Chondrocyte (in vitro differentiated cells): ENCODE results near the gene F5. TPM values are rescaled to one million over a fixed set of nuclear protein-coding genes. Genes with fewer than 3 reads are reported as not detected.

Experiments used
- DNase-seq: peaks from one replicate; pipeline ENCODE4 v3.0.0; 2021; ENCODE audit warnings: mixed read lengths, low spot score
- H3K27ac Mint-ChIP-seq: one replicate; pipeline ENCODE4 v1.8.0; 2021; ENCODE audit warnings: mild to moderate bottlenecking, moderate library complexity, mixed read lengths; ENCODE audit not compliant: unreplicated experiment
- H3K27me3 Mint-ChIP-seq: 2 replicates; pipeline ENCODE4 v1.8.0; 2021; ENCODE audit warnings: low read depth, mixed read lengths
- H3K36me3 Mint-ChIP-seq: 2 replicates; pipeline ENCODE4 v1.8.0; 2021; ENCODE audit warnings: low read depth, mixed read lengths
- H3K4me1 Mint-ChIP-seq: 2 replicates; pipeline ENCODE4 v1.8.0; 2021; ENCODE audit warnings: low read depth, mild to moderate bottlenecking, mixed read lengths
- H3K4me3 Mint-ChIP-seq: one replicate; pipeline ENCODE4 v1.8.0; 2021; ENCODE audit warnings: mild to moderate bottlenecking, moderate library complexity, mixed read lengths; ENCODE audit not compliant: unreplicated experiment
- H3K9me3 Mint-ChIP-seq: 2 replicates; pipeline ENCODE4 v1.8.0; 2021; ENCODE audit warnings: low read depth, mixed read lengths
- CTCF ChIP-seq: fragments of 200-600 bp; sonication (generic); IDR thresholded peaks from 2 replicates; pipeline ENCODE4 v1.5.0; 2021; ENCODE audit warnings: antibody characterized with exemption, mild to moderate bottlenecking, moderate library complexity
- total RNA-seq: library from RNA; stranded (reverse); gene quantifications from 3 replicates; pipeline ENCODE4 v1.2.1, GENCODE V29; 2021

The F5 gene
- total RNA-seq, 1 donor from 2014 or later, result not detected

GRCh38 chr1:169624912-169625311 is 38.6 kb upstream of the F5 start:
- no peak for TF ChIP-seq CTCF
- Mint-ChIP-seq H3K4me3 (no peak overlapping the region), H3K27me3 (peaks cover 27% of the 10 kb centered on the region), H3K9me3 (no peaks in the 10 kb centered on the region), H3K27ac (no peak overlapping the region), H3K36me3 (no peaks in the 10 kb centered on the region), H3K4me1 (no peaks in the 10 kb centered on the region)
- DNase-seq, result no peak

GRCh38 chr1:169624122-169624521 is 37.8 kb upstream of the F5 start:
- no peaks in the 10 kb centered on the region for H3K9me3 Mint-ChIP-seq
- H3K27ac Mint-ChIP-seq, result no peak overlapping the region
- TF ChIP-seq CTCF, result no peak
- H3K27me3 Mint-ChIP-seq, result peaks cover 26% of the 10 kb centered on the region
- no peak for DNase-seq
- H3K36me3 Mint-ChIP-seq, result no peaks in the 10 kb centered on the region
- no peaks in the 10 kb centered on the region for H3K4me1 Mint-ChIP-seq
- no peak overlapping the region for H3K4me3 Mint-ChIP-seq

GRCh38 chr1:169623132-169623926 is 37.0 kb upstream of the F5 start:
- DNase-seq, result no peak
- H3K27ac Mint-ChIP-seq, result no peak overlapping the region
- H3K4me1 Mint-ChIP-seq, result no peaks in the 10 kb centered on the region
- no peaks in the 10 kb centered on the region for H3K9me3 Mint-ChIP-seq
- TF ChIP-seq CTCF, result no peak
- no peak overlapping the region for H3K4me3 Mint-ChIP-seq
- H3K36me3 Mint-ChIP-seq, result no peaks in the 10 kb centered on the region
- peaks cover 25% of the 10 kb centered on the region for H3K27me3 Mint-ChIP-seq

- no peak for TF ChIP-seq CTCF
- Mint-ChIP-seq H3K36me3 (no peaks in the 10 kb centered on the region), H3K27ac (no peak overlapping the region), H3K4me1 (no peaks in the 10 kb centered on the region), H3K4me3 (no peak overlapping the region), H3K9me3 (no peaks in the 10 kb centered on the region), H3K27me3 (peaks cover 18% of the 10 kb centered on the region)
- no peak for DNase-seq
These were observed 34.3 kb upstream of the F5 start for GRCh38 chr1:169620565-169620964.

GRCh38 chr1:169618367-169618766 is 32.1 kb upstream of the F5 start:
- Mint-ChIP-seq H3K27me3 (peaks cover 26% of the 10 kb centered on the region), H3K36me3 (no peaks in the 10 kb centered on the region), H3K4me3 (no peak overlapping the region), H3K9me3 (no peaks in the 10 kb centered on the region), H3K27ac (no peak overlapping the region), H3K4me1 (no peaks in the 10 kb centered on the region)
- TF ChIP-seq CTCF, result no peak
- DNase-seq, result no peak
